IPS DF 6.9 (cell line): Measurements from ENCODE around the gene ZYX.
"Not testable (repeated sequence)": the region's sequence is repeated elsewhere in the genome, so short reads cannot be mapped to it uniquely, and the experiment has no call there.

Experiments used
- DNase-seq: peaks from one replicate; pipeline ENCODE4 v3.0.0-alpha.2; 2013; ENCODE audit warnings: low read depth, low spot score
- H3K27ac ChIP-seq: one replicate; pipeline ENCODE4 v1.5.1; 2013; ENCODE audit warnings: low read length, control low read depth
- H3K27me3 ChIP-seq: 2 replicates; pipeline ENCODE4 v1.6.1; 2013; ENCODE audit warnings: mild to moderate bottlenecking, low read length; ENCODE audit not compliant: control insufficient read depth, insufficient read depth
- H3K36me3 ChIP-seq: 2 replicates; pipeline ENCODE4 v1.6.1; 2013; ENCODE audit warnings: low read length; ENCODE audit not compliant: control insufficient read depth, insufficient read depth
- H3K4me1 ChIP-seq: 2 replicates; pipeline ENCODE4 v1.6.1; 2013; ENCODE audit warnings: low read length; ENCODE audit not compliant: control insufficient read depth, insufficient read depth
- H3K4me3 ChIP-seq: 2 replicates; pipeline ENCODE4 v1.5.1; 2013; ENCODE audit warnings: mild to moderate bottlenecking, low read length
- H3K9me3 ChIP-seq: 2 replicates; pipeline ENCODE4 v1.6.1; 2013; ENCODE audit warnings: low read length, inconsistent platforms; ENCODE audit not compliant: control insufficient read depth, insufficient read depth
- WGBS: extraction: QIAGEN DNeasy Blood & Tissue Kit; methylation state at CpG from one replicate; pipeline ENCODE4 v1.1.7; 2013; ENCODE audit warnings: mixed read lengths, missing lambda C conversion rate; ENCODE audit not compliant: insufficient read length, insufficient coverage; 5-methylcytosine and 5-hydroxymethylcytosine counted together

ZYX gene

DNA sequence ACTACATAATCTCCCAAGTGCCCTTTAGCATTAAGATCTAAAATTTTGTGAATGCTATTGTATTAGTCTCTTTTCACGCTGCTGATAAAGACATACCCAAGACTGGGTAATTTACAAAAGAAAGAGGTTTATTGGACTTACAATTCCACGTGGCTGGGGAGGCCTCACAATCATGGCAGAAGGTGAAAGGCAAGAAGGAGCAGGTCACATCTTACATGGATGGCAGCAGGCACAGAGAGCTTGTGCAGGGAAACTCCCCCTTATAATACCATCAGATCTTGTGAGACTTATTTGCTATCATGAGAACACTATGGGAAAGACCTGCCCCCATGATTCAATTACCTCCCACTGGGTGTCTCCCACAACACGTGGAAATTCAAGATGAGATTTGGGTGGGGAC, 39.5 kb downstream of the ZYX start:
- not testable (repeated sequence) for DNase-seq, H3K27me3 ChIP-seq, H3K4me1 ChIP-seq, H3K27ac ChIP-seq, H3K4me3 ChIP-seq, H3K9me3 ChIP-seq, H3K36me3 ChIP-seq
- no CpG with 5 or more reads among the region's 3 CpGs for WGBS

DNA sequence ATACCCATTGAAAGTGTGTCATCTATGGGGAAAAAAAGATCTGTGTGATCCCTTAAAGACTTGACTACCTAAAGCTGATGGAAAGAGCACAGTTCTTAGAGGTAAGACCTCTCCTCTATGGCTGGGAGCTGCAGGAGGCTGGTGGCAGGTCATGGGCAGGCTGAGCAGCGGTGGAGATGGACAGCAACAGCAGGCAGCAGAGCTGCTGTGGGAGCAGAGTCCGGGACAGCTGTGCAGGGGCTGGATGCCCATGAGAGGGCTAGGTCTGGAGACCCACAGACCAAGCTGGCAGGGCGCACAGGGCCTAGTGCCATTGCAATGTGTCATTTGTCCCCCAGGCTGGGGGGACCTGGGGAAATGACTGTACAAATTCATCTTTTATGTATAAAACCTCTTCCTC, 40.9 kb downstream of the ZYX start:
- DNase-seq: no peak
- no peak overlapping the region for H3K27ac ChIP-seq
- WGBS: no CpG with 5 or more reads among the region's 3 CpGs
- H3K36me3 ChIP-seq: no peaks in the 10 kb centered on the region
- no peak overlapping the region for H3K4me3 ChIP-seq
- H3K4me1 ChIP-seq: peaks cover 2% of the 10 kb centered on the region; the same call in 1 of the 2 replicates
- H3K27me3 ChIP-seq: no peaks in the 10 kb centered on the region
- H3K9me3 ChIP-seq: no peaks in the 10 kb centered on the region

DNA sequence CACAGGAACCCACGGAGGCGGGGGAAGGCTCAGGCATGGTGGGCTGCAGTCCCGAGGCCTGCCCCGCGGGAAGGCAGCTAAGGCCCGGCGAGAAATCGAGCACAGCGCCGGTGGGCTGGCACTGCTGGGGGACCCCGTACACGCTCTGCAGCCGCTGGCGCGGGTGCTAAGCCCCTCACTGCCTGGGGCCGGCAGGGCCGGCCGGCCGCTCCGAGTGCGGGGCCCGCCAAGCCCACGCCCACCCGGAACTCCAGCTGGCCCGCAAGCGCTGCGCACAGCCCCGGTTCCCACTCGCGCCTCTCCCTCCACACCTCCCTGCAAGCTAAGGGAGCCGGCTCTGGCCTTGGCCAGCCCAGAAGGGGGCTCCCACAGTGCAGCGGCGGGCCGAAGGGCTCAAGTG, 43.3 kb downstream of the ZYX start:
- not testable (repeated sequence) for H3K4me1 ChIP-seq, H3K27me3 ChIP-seq, H3K4me3 ChIP-seq, H3K36me3 ChIP-seq, H3K27ac ChIP-seq, H3K9me3 ChIP-seq, DNase-seq
- no CpG with 5 or more reads among the region's 34 CpGs for WGBS

DNA sequence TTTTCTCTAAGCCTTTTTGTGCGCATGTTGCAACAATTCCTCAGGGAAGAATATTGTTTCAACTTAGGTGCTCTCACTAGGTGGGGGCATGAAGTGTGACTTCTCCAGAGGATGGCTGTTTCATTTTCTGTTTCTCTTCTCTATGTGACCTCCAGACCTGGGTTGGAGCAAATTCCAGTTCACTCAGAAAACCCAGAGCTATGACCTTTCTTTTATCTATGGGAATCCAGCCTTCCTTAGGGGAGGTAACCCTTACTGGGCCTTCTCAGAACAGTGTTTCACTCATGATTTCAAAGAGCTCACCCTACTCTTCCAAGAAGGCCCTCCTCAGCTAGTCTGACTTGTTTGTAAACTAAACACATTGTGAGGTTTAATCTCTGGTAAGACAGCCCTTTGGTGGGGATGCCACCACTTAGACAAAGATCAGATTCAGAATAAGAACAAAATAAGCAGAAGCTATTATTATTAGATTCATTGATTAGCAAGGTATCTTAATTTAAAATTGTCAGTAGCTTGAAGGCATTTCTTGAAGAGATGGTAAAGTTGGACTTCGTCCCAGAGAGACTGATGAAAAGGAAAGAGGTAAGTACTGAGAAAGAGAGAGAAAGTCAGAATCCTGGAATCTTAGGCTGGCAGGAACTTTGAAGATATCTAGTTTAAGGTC, 45.5 kb downstream of the ZYX start:
- Histone ChIP-seq H3K27me3 (no peaks in the 10 kb centered on the region), H3K4me3 (no peak overlapping the region), H3K36me3 (no peaks in the 10 kb centered on the region), H3K4me1 (no peaks in the 10 kb centered on the region), H3K27ac (no peak overlapping the region), H3K9me3 (no peaks in the 10 kb centered on the region)
- WGBS: no CpG with 5 or more reads among the region's 2 CpGs
- no peak for DNase-seq

DNA sequence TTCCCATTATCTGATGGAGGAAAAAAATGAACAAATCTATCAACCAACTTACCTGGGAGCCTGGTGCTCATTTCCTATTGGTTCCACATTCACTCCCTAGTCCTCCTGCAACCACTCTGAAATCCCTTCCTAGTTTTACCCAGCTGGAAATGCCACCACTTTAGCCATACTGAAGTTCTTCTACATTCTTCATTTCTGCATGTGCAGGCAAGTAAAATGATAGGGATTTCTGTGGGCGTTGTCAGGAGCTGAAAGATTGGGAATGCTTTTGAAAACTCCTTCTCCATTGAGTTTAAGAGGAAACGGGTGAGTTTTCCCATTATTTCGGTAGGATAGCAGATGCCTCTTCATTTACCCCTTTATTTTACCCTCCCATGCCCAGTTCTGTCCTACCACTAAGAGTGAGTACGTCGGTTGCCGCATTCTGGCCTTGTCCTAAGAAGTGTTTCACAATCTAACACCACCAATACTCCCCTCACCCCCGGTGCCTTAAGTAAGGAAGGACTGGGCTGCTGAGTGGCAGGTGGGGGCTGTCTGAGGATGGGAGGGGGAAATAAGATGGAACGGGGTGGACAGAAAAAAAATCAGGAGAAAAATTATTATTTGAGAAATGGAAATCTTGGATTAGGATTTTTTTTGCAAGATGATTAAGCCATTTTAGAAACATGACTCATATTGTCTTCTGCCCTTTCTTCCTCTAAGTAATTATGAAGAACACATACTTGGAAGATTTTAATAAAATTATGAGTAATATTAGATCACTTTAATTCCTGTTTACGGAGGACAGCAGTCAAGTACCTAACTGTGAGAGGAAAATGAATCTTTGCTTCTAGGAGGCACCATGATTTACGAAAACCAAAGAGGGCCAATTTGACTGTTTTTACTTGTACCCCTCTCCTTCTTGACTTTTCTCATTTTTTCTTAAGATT, 48.9 kb downstream of the ZYX start:
- H3K27ac ChIP-seq: no peak overlapping the region
- H3K36me3 ChIP-seq: no peaks in the 10 kb centered on the region
- DNase-seq: no peak
- no peaks in the 10 kb centered on the region for H3K9me3 ChIP-seq
- H3K4me1 ChIP-seq: no peaks in the 10 kb centered on the region
- 100% methylated on average over 1 of the region's 10 CpGs for WGBS
- no peaks in the 10 kb centered on the region for H3K27me3 ChIP-seq
- H3K4me3 ChIP-seq: no peak overlapping the region

DNA sequence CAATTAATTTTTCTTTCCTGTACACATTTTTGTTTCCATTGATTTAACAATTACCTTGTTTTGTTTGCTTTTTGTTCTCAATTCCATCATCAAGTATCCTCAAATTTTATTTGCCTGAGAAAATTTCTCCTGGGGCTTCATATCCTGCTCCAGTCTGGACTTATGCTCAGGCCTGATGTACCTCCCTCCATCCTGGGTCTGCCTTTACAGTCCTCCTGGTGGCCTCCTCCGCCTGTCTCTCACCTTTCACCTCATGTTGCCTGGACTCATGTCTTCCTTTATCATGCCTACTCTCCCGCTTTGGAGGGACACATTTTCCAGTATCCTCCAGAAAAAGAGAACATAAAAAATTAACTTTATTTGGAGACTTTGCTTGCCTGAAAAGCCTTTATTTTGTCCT, 50.0 kb downstream of the ZYX start:
- no peak for DNase-seq

DNA sequence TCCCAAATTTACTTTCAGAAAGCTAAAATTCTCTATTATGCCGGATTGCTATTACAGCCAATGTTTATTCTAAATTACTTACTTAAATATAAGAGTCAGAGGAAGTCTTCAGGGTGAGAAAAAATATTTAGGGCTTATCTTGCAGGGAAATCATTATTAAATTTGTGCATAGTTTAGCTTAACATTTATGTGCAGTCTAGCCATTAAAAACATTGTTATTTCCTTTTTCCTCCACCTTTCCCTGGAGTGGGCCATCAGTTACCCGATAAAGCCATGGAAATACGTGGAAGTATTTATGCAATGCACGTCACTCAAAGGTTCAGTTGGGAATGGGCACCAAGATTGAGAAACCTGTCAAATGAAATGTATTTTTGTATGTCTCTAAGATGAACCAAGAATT, 52.6 kb downstream of the ZYX start:
- Histone ChIP-seq H3K4me3 (no peak overlapping the region), H3K9me3 (no peaks in the 10 kb centered on the region), H3K27ac (no peak overlapping the region), H3K4me1 (peaks cover 2% of the 10 kb centered on the region; the same call in 1 of the 2 replicates), H3K36me3 (no peaks in the 10 kb centered on the region), H3K27me3 (no peaks in the 10 kb centered on the region)
- DNase-seq: no peak
- WGBS: no CpG with 5 or more reads among the region's 4 CpGs

More for the DNA sequence above, 50.0 kb downstream of the ZYX start:
- no CpG with 5 or more reads among the region's 2 CpGs for WGBS
- Histone ChIP-seq H3K9me3 (no peaks in the 10 kb centered on the region), H3K36me3 (no peaks in the 10 kb centered on the region), H3K4me3 (no peak overlapping the region), H3K27me3 (no peaks in the 10 kb centered on the region), H3K27ac (no peak overlapping the region), H3K4me1 (no peaks in the 10 kb centered on the region)

DNA sequence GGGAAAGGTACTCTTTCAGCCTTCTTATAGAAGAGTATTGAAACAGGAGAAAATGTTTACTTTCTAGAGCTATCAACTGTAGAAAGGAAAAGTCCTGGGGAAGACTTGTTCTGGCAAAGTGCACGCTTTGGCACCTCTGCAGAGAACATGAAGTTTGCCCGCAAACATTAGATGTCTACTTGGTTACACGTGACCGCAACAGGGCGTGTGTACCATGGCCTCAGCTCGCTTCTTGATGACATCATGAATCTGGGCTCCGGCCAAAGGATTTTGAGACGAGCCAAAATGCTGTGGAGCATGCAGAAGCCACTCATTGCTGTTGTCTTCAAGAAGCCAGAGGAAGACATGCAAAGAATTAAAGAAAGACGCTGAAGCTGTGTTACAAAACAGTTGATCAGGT, 53.5 kb downstream of the ZYX start:
- Histone ChIP-seq H3K9me3 (no peaks in the 10 kb centered on the region), H3K4me3 (no peak overlapping the region), H3K36me3 (no peaks in the 10 kb centered on the region), H3K27me3 (no peaks in the 10 kb centered on the region), H3K27ac (no peak overlapping the region), H3K4me1 (peaks cover 2% of the 10 kb centered on the region; the same call in 1 of the 2 replicates)
- no peak for DNase-seq
- no CpG with 5 or more reads among the region's 9 CpGs for WGBS

DNA sequence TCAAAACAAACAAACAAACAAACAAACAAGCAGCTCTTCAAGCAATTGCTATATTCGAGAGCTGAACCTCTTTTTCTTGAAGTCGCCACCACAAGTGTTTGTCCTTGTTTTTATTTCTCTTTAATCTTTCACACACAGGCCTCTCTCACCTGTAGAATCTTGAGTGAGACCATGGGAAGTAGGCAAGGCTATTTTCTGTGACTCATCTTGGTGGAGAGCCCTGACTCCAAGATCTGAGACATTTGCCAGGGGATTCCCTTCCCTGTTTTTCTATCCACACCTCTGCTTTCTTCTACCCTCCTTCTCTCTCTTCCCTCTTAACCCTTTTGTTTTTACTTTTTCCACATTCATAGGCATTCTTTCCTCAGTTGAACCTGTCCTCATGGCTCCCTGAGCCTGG, 54.1 kb downstream of the ZYX start:
- no peaks in the 10 kb centered on the region for H3K9me3 ChIP-seq
- H3K36me3 ChIP-seq: no peaks in the 10 kb centered on the region
- H3K27ac ChIP-seq: no peak overlapping the region
- no CpG with 5 or more reads among the region's 2 CpGs for WGBS
- DNase-seq: no peak
- no peaks in the 10 kb centered on the region for H3K27me3 ChIP-seq
- H3K4me3 ChIP-seq: no peak overlapping the region
- H3K4me1 ChIP-seq: peaks cover 2% of the 10 kb centered on the region; the same call in 1 of the 2 replicates

DNA sequence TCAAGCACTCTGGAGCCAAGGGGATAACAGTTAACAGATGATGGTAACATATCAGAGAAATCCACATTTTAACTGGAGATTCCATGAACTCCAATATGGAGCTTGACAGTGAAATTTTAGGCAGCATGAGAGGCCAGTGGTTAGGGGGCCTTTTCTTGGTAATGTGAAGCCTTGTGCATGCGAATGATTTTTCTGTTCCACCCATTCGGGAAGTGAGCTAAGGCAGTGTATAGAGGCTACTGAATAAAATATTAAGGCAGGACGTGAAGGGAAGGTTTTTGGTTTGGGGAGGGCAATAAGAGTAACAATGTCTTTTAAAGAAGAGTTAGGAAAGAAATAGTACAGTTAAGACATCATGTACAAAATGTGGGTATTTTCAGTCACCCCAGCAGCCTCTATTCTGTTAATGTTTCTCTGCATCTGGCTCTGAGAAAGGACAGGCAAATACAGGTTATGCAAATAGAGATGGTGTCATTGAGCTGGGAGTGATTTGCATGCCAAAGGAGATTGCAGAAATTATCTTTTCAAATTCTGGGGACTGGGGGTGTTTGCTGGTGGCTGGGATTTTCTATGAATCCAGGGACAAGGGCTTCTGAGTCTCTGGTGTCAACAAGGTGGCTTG, 55.3 kb downstream of the ZYX start:
- H3K9me3 ChIP-seq: no peaks in the 10 kb centered on the region
- H3K27me3 ChIP-seq: no peaks in the 10 kb centered on the region
- DNase-seq: no peak
- no CpG with 5 or more reads among the region's 3 CpGs for WGBS
- no peak overlapping the region for H3K27ac ChIP-seq
- H3K4me3 ChIP-seq: no peak overlapping the region
- H3K4me1 ChIP-seq: peaks cover 2% of the 10 kb centered on the region; the same call in 1 of the 2 replicates
- no peaks in the 10 kb centered on the region for H3K36me3 ChIP-seq
